PC-9 (cell line): ENCODE measurements around the gene L3MBTL1. TPM values are rescaled to one million over a fixed set of nuclear protein-coding genes. Genes with fewer than 3 reads are reported as not detected.

ENCODE experiments used
- BruUV-seq: library from RNA; stranded (reverse); fragments of 400-500 nt; replicated peaks from 2 replicates; lab custom pipeline; 2021; lab: Mats Ljungman, UMichigan
- CTCF ChIA-PET: fragments of 300-600 bp; sonication (Branson Sonifier 250); formaldehyde crosslinking; loops from one replicate; lab custom pipeline; 2022; ENCODE audit warnings: antibody characterized with exemption; lab: Charles Lee
- POLR2A ChIA-PET: fragments of 300-600 bp; sonication (Branson Sonifier 250); formaldehyde crosslinking; loops from one replicate; lab custom pipeline; 2022; ENCODE audit warnings: antibody characterized with exemption; ENCODE audit not compliant: unreplicated experiment; lab: Charles Lee
- DNase-seq, 2 experiments: peaks; one replicate each; pipeline versions ENCODE4 v3.0.0 to v3.0.0-alpha.2; 2015 to 2022; ENCODE audit warnings: mixed read lengths in 1 of 2
- H2AFZ ChIP-seq: fragments of 200-600 bp; sonication (generic); 2 replicates; pipeline ENCODE4 v1.8.1; 2017; ENCODE audit warnings: antibody characterized with exemption
- H3F3A ChIP-seq: fragments of 200-600 bp; sonication (generic); 2 replicates; pipeline ENCODE4 v1.8.1; 2017; ENCODE audit warnings: antibody characterized with exemption, mild to moderate bottlenecking, low read depth; ENCODE audit not compliant: insufficient read depth
- H3K27ac ChIP-seq: fragments of 200-600 bp; sonication (generic); 2 replicates; pipeline ENCODE4 v1.6.1; 2016; ENCODE audit warnings: mixed run types
- H3K27me3 ChIP-seq: fragments of 200-600 bp; sonication (generic); 2 replicates; pipeline ENCODE4 v1.6.1; 2016; ENCODE audit warnings: low read depth, mixed run types; ENCODE audit not compliant: insufficient read depth
- H3K36me3 ChIP-seq: fragments of 200-600 bp; sonication (generic); 2 replicates; pipeline ENCODE4 v1.6.1; 2016; ENCODE audit warnings: low read depth, mixed run types
- H3K4me1 ChIP-seq: fragments of 200-600 bp; sonication (generic); replicated peaks from 2 replicates; pipeline ENCODE4 v1.6.1; 2016; ENCODE audit warnings: mixed run types; ENCODE audit not compliant: insufficient read depth
- H3K4me2 ChIP-seq: fragments of 200-600 bp; sonication (generic); 2 replicates; pipeline ENCODE4 v1.6.1; 2017; ENCODE audit warnings: mixed run types
- H3K4me3 ChIP-seq: fragments of 200-600 bp; sonication (generic); 2 replicates; pipeline ENCODE4 v1.6.1; 2016; ENCODE audit warnings: mixed run types
- H3K79me2 ChIP-seq: fragments of 200-600 bp; sonication (generic); 2 replicates; pipeline ENCODE4 v1.6.1; 2017; ENCODE audit warnings: low read depth, mixed run types
- H3K9me2 ChIP-seq: fragments of 200-600 bp; sonication (generic); 2 replicates; pipeline ENCODE4 v1.8.1; 2017; ENCODE audit warnings: mild to moderate bottlenecking; ENCODE audit not compliant: insufficient read depth
- H3K9me3 ChIP-seq: fragments of 200-600 bp; sonication (generic); 2 replicates; pipeline ENCODE4 v1.8.1; 2016; ENCODE audit warnings: low read depth; ENCODE audit not compliant: insufficient read depth
- H4K20me1 ChIP-seq: fragments of 200-600 bp; sonication (generic); 2 replicates; pipeline ENCODE4 v1.8.1; 2017; ENCODE audit not compliant: insufficient read depth
- CTCF ChIP-seq: fragments of 200-600 bp; sonication (generic); conservative IDR thresholded peaks from 2 replicates; pipeline ENCODE4 v1.6.1; 2017; ENCODE audit warnings: mixed run types, antibody characterized with exemption, mild to moderate bottlenecking, moderate library complexity
- EZH2 ChIP-seq: fragments of 200-600 bp; sonication (generic); IDR thresholded peaks from 2 replicates; pipeline ENCODE4 v1.8.0; 2017; ENCODE audit warnings: antibody characterized with exemption, low read depth
- intact Hi-C: fragments of 100-400 bp; cut with micrococcal nuclease; formaldehyde crosslinking; loops from one replicate; pipeline ENCODE4 v1.10.0; 2022; ENCODE audit not compliant: unreplicated experiment
- total RNA-seq: library from RNA; stranded (reverse); gene quantifications from 2 replicates; pipeline ENCODE4 v1.2.3, GENCODE V29; 2021

Gene L3MBTL1
- total RNA-seq, 1 experiment from 2014 or later: 34.9 TPM

DNA sequence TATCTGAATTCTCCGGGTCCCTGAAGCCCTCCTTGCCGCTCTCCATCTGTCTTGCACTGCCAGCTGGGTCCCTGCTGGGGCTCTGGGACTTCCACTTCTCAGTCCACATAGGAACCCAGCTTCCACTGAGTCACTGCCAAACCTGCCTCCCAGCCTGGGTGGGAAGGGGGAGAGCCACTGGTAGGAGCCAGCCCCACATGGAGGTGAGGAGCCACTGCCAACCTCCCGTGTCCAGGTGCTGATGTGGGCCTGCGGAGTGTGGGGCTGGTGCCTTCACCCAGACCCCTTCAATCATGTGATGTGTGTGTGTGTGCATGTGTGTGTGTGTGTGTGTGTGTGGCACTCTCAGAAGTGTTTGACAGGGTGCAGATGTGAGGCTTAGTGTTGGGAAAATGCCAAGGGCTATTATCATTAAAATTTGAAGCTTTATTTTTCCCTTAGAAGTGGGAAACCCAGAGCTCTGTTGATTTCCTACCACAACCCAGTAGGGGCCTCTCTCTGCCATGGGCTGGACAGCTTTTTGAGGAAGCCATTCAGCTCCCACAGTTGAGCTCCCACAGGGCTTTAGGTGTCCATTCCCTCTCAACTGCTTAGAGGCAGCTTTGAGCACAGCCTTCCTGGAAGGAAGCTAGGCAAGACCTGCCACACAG is 42.0 kb downstream of the L3MBTL1 start:
- TF ChIP-seq CTCF (no peak), EZH2 (no peak)
- DNase-seq: no peak
- H3K79me2 ChIP-seq: no peaks in the 10 kb centered on the region
- no peaks in the 10 kb centered on the region for H3K4me1 ChIP-seq
- POLR2A ChIA-PET: no interaction called here
- no peak overlapping the region for H3K27ac ChIP-seq
- no peaks in the 10 kb centered on the region for H3K9me2 ChIP-seq
- no peak overlapping the region for H2AFZ ChIP-seq
- no peaks in the 10 kb centered on the region for H3F3A ChIP-seq
- BruUV-seq: no TSS peak
- H3K9me3 ChIP-seq: no peaks in the 10 kb centered on the region
- CTCF ChIA-PET: interaction anchor here (0.6 kb wide), 1 partner anchor 113 kb away, joined by 5 read pairs; no protein-coding TSS in a partner anchor
- no peaks in the 10 kb centered on the region for H3K27me3 ChIP-seq
- H3K36me3 ChIP-seq: no peaks in the 10 kb centered on the region
- no peaks in the 10 kb centered on the region for H4K20me1 ChIP-seq
- intact Hi-C loops: no loop called here
- H3K4me3 ChIP-seq: no peak overlapping the region
- H3K4me2 ChIP-seq: no peak overlapping the region

DNA sequence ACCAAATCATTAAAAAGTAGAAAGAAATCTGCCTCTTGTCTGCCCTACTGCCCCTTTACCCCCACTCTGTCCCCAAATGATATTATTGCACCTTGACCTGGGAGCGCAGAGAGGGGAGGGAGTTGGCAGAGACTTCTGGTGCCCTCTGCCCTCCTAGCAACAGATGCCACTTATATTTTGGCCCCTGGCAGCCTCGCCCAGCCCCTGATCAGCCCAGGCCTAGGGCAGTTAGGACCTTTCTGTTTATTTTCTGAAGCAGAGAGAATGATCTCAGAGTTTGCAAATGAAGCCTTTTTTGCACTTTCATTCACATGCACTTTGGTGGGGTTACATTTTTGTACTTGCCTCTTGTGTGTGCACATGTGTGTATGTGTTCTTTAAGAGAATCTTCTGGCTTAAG is 43.0 kb downstream of the L3MBTL1 start:
- Histone ChIP-seq H3K36me3 (no peaks in the 10 kb centered on the region), H3K27me3 (no peaks in the 10 kb centered on the region), H3F3A (no peaks in the 10 kb centered on the region), H3K79me2 (no peaks in the 10 kb centered on the region), H3K4me3 (no peak overlapping the region), H3K9me2 (no peaks in the 10 kb centered on the region), H3K27ac (no peak overlapping the region), H3K4me2 (no peak overlapping the region), H3K4me1 (no peaks in the 10 kb centered on the region), H2AFZ (no peak overlapping the region), H4K20me1 (no peaks in the 10 kb centered on the region), H3K9me3 (no peaks in the 10 kb centered on the region)
- intact Hi-C loops: no loop called here
- TF ChIP-seq CTCF (no peak), EZH2 (no peak)
- POLR2A ChIA-PET: no interaction called here
- CTCF ChIA-PET: no interaction called here
- BruUV-seq: no TSS peak
- DNase-seq: no peak

GRCh38 chr20:43554369-43554768 is 46.9 kb downstream of the L3MBTL1 start:
- no peaks in the 10 kb centered on the region for H3K9me3 ChIP-seq
- DNase-seq: no peak
- H3K27me3 ChIP-seq: no peaks in the 10 kb centered on the region
- H3K4me1 ChIP-seq: peaks cover 16% of the 10 kb centered on the region
- H3K4me2 ChIP-seq: no peak overlapping the region
- intact Hi-C loops: no loop called here
- ChIA-PET CTCF (no interaction called here), POLR2A (no interaction called here)
- H3K36me3 ChIP-seq: no peaks in the 10 kb centered on the region
- no peak overlapping the region for H3K4me3 ChIP-seq
- BruUV-seq: no TSS peak
- H3F3A ChIP-seq: peaks cover 14% of the 10 kb centered on the region; the same call in 1 of the 2 replicates
- H4K20me1 ChIP-seq: no peaks in the 10 kb centered on the region
- no peaks in the 10 kb centered on the region for H3K9me2 ChIP-seq
- no peaks in the 10 kb centered on the region for H3K79me2 ChIP-seq
- H2AFZ ChIP-seq: no peak overlapping the region
- TF ChIP-seq CTCF (no peak), EZH2 (no peak)
- no peak overlapping the region for H3K27ac ChIP-seq
